Measurements from ENCODE around the gene PFKL.

Gene PFKL

DNA sequence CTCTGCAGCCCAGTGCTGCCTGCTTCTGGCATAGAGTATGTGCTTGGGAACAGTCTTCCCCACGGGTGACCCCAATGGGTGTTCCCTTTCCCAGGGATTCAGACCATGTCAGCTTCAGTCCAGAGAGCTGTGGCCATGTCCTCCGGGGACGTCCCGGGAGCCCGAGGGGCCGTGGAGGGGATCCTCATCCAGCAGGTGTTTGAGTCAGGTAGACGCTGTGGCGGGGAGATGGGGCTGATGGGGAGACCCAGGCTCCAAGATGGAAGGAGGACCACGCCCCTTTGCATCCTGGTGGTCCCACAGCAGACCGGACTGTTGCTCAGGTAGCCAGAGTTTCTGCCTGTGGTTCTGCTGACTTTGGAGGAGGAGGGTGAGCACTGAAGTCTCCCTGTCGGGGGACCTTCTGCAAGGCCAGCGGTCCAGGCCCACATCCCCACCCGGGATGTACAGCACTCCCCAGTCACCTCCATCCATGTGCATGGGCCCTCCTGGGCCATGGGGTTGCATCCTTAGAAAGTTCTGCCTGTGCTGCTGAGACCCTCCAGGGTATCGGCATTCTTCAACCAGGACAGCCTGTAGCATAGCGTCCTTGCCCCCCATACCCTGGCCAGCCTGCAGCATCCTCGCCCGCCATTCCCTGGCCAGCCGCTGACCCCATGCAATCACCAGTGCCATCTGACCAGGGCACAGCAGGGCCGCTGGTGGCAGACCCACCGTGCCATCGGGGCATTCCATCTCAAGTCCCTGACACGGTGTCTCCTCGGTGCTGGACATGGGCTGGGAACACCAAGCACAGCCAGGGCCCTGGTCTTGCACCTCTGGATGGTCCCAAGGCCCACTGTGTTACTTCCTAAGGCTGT lies 11.4 kb upstream of the PFKL start:
- no peak for TF ChIP-seq POLR2A (IDR thresholded peaks at IDR 0.05; ENCODE audit: extremely low read depth, insufficient read length)
- no peak overlapping the region for H3K4me3 ChIP-seq (ENCODE audit: low read depth, low read length)
- DNase-seq (ENCODE audit: low read depth), result no peak

DNA sequence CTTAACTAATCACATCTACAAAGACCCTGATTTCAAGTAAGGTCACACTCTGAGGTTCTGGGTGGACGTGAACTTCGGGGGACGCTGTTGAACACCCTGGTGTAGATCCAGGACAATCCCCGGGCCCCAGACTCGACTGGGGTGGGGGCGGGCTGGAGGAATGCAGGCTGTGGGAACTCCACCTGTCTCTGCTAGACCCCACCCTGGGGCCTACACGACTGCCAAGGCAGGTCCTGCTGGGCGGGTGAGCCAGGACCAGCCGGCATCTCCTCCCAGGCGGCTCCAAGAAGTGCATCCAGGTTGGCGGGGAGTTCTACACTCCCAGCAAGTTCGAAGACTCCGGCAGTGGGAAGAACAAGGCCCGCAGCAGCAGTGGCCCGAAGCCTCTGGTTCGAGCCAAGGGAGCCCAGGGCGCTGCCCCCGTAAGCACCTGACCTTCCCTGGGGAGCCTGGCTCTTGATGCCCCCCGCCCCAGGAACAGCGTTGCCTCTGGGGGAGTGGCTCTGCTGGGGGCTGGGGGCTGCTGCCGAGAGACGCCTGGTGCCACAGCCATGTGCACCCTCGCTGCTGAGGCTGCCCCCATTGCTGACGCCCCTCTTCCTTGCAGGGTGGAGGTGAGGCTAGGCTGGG lies 10.4 kb upstream of the PFKL start:
- no peak for TF ChIP-seq POLR2A (IDR thresholded peaks at IDR 0.05; ENCODE audit: extremely low read depth, insufficient read length)
- TF ChIP-seq, protein P1, sequence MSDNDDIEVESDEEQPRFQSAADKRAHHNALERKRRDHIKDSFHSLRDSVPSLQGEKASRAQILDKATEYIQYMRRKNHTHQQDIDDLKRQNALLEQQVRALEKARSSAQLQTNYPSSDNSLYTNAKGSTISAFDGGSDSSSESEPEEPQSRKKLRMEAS (IDR thresholded peaks at IDR 0.05; ENCODE audit: low read depth, low read length), result no peak
- TF ChIP-seq, protein P2, sequence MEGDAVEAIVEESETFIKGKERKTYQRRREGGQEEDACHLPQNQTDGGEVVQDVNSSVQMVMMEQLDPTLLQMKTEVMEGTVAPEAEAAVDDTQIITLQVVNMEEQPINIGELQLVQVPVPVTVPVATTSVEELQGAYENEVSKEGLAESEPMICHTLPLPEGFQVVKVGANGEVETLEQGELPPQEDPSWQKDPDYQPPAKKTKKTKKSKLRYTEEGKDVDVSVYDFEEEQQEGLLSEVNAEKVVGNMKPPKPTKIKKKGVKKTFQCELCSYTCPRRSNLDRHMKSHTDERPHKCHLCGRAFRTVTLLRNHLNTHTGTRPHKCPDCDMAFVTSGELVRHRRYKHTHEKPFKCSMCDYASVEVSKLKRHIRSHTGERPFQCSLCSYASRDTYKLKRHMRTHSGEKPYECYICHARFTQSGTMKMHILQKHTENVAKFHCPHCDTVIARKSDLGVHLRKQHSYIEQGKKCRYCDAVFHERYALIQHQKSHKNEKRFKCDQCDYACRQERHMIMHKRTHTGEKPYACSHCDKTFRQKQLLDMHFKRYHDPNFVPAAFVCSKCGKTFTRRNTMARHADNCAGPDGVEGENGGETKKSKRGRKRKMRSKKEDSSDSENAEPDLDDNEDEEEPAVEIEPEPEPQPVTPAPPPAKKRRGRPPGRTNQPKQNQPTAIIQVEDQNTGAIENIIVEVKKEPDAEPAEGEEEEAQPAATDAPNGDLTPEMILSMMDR (IDR thresholded peaks at IDR 0.05; ENCODE audit: low read depth, low read length), result no peak
- TF ChIP-seq MYC (IDR thresholded peaks at IDR 0.05; ENCODE audit: low read depth, low read length), result no peak
- no peak overlapping the region for H3K4me3 ChIP-seq (ENCODE audit: low read depth, low read length)
- DNase-seq (ENCODE audit: low read depth), result no peak

DNA sequence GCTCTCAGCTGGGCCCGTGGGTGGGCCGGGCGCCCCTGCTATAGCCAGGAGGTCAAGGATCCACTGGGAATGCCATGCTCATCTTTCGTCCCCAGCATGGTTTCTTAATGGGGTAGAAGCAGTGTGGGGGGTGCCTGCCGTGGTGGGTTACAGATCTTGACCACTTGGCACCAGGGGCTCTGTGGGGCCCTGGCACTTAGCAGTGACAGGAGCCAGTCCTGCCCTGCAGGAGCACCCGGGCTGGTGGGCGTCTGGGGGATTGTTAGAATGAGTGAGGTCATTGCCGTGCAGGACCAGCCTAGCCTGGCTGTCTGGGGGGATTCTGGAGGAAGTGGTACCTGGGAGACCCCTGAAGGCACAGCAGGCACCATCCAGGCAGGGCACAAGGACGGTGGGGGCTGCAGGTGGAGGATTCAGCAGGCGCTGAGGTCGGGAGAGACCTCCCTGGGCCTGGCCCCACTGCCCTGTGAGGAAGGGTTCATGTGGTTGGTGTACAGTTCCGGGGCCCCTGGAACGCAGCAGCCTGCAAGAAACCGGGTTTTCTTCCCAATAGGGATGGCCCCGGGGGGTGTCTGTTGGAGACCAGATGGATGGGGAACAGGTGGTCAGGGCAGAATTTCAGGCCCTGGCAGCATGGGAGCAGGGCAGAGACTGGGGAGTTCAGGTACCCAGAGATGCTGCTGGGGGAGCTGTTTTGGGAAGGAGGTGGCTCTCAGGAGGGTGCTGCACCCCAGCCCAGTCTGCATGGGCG lies 9.4 kb upstream of the PFKL start:
- DNase-seq (ENCODE audit: low read depth), result no peak
- TF ChIP-seq, protein P2 (IDR thresholded peaks at IDR 0.05; ENCODE audit: low read depth, low read length), result no peak
- TF ChIP-seq POLR2A (IDR thresholded peaks at IDR 0.05; ENCODE audit: extremely low read depth, insufficient read length) (no peak), MYC (IDR thresholded peaks at IDR 0.05; ENCODE audit: low read depth, low read length) (no peak)
- TF ChIP-seq, protein P1 (IDR thresholded peaks at IDR 0.05; ENCODE audit: low read depth, low read length), result no peak
- H3K4me3 ChIP-seq (ENCODE audit: low read depth, low read length), result no peak overlapping the region

DNA sequence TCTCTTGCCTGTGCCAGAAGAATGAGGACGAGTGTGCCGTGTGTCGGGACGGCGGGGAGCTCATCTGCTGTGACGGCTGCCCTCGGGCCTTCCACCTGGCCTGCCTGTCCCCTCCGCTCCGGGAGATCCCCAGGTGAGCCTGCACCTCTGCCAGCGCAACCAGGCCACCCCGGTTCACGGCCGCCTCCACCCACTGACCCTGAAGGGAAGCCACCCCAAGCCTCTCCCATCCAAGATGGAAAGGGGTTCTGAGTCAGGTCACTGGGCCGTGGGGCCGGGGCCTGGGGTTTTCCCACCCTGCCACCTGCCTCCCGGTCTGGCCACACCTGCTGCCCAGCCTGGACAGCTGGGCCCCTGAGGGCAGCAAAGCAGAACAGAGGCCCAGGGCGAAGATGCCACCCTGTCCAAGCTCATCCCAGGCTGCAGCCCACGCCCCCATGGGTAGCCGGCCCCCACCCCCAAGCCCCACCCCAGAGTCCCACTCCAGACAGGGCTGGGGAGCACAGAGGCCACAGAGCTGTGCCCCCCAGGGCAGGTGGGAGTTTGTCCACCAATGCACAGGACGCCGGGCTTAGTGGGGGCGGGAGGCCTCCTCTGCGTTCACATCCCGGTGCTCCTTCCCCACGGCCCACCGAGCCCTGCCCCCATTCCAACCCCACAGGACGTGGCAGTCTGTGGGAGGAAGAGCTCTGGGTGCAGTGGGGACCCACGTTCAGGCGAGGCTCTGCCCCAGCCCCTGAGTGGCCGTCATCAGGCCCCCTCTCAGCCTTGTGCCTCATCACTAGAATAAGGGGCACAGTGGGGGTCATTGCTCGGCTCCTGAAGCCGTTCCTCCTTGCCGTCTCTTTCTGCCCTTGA lies 8.5 kb upstream of the PFKL start:
- DNase-seq (ENCODE audit: low read depth), result no peak
- no peak for TF ChIP-seq POLR2A (IDR thresholded peaks at IDR 0.05; ENCODE audit: extremely low read depth, insufficient read length)
- no peak for TF ChIP-seq MYC (IDR thresholded peaks at IDR 0.05; ENCODE audit: low read depth, low read length)
- TF ChIP-seq, protein P2 (IDR thresholded peaks at IDR 0.05; ENCODE audit: low read depth, low read length), result no peak
- TF ChIP-seq, protein P1 (IDR thresholded peaks at IDR 0.05; ENCODE audit: low read depth, low read length), result no peak
- H3K4me3 ChIP-seq (ENCODE audit: low read depth, low read length), result no peak overlapping the region

DNA sequence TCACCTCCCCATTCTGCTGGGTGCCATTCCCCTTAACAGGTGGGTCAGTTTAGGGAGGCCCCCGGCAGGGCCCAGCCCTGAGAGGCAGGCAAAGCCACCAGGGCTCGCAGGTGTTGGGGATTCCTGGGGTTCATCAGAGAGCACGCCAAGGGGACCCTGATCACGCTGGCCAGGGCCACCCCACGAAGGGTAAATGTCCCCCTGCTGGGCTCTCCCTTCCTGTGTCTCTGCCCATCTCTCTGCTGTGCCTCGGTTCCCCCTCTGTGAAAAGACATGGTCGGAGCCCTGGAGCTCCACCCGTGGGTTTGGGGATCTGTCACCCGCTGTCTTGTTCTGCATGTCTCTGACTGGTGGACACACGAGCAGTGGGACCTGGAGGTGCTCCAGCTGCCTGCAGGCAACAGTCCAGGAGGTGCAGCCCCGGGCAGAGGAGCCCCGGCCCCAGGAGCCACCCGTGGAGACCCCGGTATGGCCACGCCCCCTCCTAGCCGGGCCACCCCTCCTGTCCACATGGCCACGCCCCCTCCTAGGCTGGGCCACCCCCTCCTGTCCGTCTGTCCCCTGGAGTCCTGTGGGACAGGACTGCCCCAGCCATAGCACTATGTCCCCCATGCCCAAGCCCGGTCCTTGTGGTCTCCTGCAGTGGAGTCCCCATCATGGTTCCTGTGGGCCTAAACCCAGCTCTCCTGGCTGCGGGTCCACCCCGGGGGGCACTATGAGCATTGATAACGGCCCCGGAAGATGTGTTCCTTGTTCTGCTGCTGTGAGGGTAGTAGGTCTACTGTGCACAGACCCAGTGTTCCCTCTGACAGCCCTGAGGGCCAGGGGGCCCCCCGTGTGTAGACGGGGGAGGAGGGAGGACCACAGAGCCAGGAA lies 7.7 kb upstream of the PFKL start:
- no peak for TF ChIP-seq POLR2A (IDR thresholded peaks at IDR 0.05; ENCODE audit: extremely low read depth, insufficient read length)
- TF ChIP-seq, protein P2 (IDR thresholded peaks at IDR 0.05; ENCODE audit: low read depth, low read length), result no peak
- TF ChIP-seq, protein P1 (IDR thresholded peaks at IDR 0.05; ENCODE audit: low read depth, low read length), result no peak
- H3K4me3 ChIP-seq (ENCODE audit: low read depth, low read length), result no peak overlapping the region
- no peak for DNase-seq (ENCODE audit: low read depth)

Measured in NB4 (cell line).